ENCODE results near the gene ANO3. TPM values are rescaled to one million over a fixed set of nuclear protein-coding genes. Genes with fewer than 3 reads are reported as not detected.

Gene ANO3
- total and polyA plus RNA-seq, 2 donors from 2014 or later: 0.30 to 1.5 TPM

GRCh38 chr11:26420331-26420730 lies 88.4 kb downstream of the ANO3 start:
- Histone ChIP-seq H3K27me3 (ENCODE audit: control insufficient read depth, insufficient read depth, low read length) (no peaks in the 10 kb centered on the region), H3K9me3 (ENCODE audit: control insufficient read depth in 2 of 3, insufficient read depth in 1 of 3, low read length in 3 of 3) (no peaks in the 10 kb centered on the region), H3K9ac (ENCODE audit: low read length in 3 of 3) (no peak overlapping the region), H3K36me3 (ENCODE audit: control insufficient read depth in 2 of 3, insufficient read depth in 3 of 3, low read length in 3 of 3) (no peaks in the 10 kb centered on the region), H3K4me3 (ENCODE audit: low read length in 3 of 3) (no peak overlapping the region), H3K4me1 (ENCODE audit: control insufficient read depth in 2 of 3, insufficient read depth in 2 of 3, low read depth in 1 of 3, low read length in 3 of 3) (no peaks in the 10 kb centered on the region), H3K27ac (ENCODE audit: low read depth in 2 of 2, low read length in 2 of 2) (no peak overlapping the region)
- no peak for FAIRE-seq
- TF ChIP-seq CTCF (IDR thresholded peaks at IDR 0.05; ENCODE audit: borderline replicate concordance, extremely low read depth, insufficient read depth): no peak
- intact Hi-C loops (cut with DNase I): loop anchor here (10.0 kb wide), 1 partner anchor 486 kb away; no protein-coding TSS in a partner anchor
- no peak for DNase-seq

DNA sequence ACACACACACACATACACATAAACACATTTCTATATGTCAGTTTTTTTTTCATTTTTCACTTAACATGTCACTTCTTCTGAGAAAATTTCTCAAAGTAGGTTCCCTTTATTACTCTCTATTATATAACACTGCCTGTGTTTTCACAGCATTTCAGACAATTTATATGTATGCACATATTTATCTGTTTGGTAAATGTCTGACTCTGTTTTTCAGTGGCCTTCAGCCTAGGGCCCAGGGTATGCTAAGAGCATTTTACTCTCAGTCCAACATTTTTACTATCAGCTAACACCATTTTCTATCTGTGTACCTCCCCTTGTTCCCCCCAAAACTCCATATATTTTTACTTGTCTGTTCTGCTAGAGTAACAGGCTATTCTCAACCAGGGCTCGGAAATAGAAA lies 92.3 kb downstream of the ANO3 start:
- no peak for FAIRE-seq
- Histone ChIP-seq H3K36me3 (ENCODE audit: control insufficient read depth in 2 of 3, insufficient read depth in 3 of 3, low read length in 3 of 3) (no peaks in the 10 kb centered on the region), H3K27me3 (ENCODE audit: control insufficient read depth, insufficient read depth, low read length) (no peaks in the 10 kb centered on the region), H3K9me3 (ENCODE audit: control insufficient read depth in 2 of 3, insufficient read depth in 1 of 3, low read length in 3 of 3) (no peaks in the 10 kb centered on the region), H3K4me1 (ENCODE audit: control insufficient read depth in 2 of 3, insufficient read depth in 2 of 3, low read depth in 1 of 3, low read length in 3 of 3) (no peaks in the 10 kb centered on the region), H3K9ac (ENCODE audit: low read length in 3 of 3) (no peak overlapping the region), H3K27ac (ENCODE audit: low read depth in 2 of 2, low read length in 2 of 2) (no peak overlapping the region), H3K4me3 (ENCODE audit: low read length in 3 of 3) (no peak overlapping the region)
- intact Hi-C loops (cut with DNase I): loop anchor here (10.0 kb wide), 1 partner anchor 489 kb away; no protein-coding TSS in a partner anchor
- no peak for DNase-seq
- no peak for TF ChIP-seq CTCF (IDR thresholded peaks at IDR 0.05; ENCODE audit: borderline replicate concordance, extremely low read depth, insufficient read depth)

- Histone ChIP-seq H3K4me1 (ENCODE audit: control insufficient read depth in 2 of 3, insufficient read depth in 2 of 3, low read depth in 1 of 3, low read length in 3 of 3) (no peaks in the 10 kb centered on the region), H3K27ac (ENCODE audit: low read depth in 2 of 2, low read length in 2 of 2) (no peak overlapping the region), H3K9ac (ENCODE audit: low read length in 3 of 3) (no peak overlapping the region), H3K4me3 (ENCODE audit: low read length in 3 of 3) (no peak overlapping the region), H3K9me3 (ENCODE audit: control insufficient read depth in 2 of 3, insufficient read depth in 1 of 3, low read length in 3 of 3) (no peaks in the 10 kb centered on the region), H3K36me3 (ENCODE audit: control insufficient read depth in 2 of 3, insufficient read depth in 3 of 3, low read length in 3 of 3) (no peaks in the 10 kb centered on the region), H3K27me3 (ENCODE audit: control insufficient read depth, insufficient read depth, low read length) (no peaks in the 10 kb centered on the region)
- FAIRE-seq: no peak
- TF ChIP-seq CTCF (IDR thresholded peaks at IDR 0.05; ENCODE audit: borderline replicate concordance, extremely low read depth, insufficient read depth): no peak
- DNase-seq: no peak
- intact Hi-C loops (cut with DNase I): no loop called here
Observed at GRCh38 chr11:26439854-26440253, 107.9 kb downstream of the ANO3 start.

DNA sequence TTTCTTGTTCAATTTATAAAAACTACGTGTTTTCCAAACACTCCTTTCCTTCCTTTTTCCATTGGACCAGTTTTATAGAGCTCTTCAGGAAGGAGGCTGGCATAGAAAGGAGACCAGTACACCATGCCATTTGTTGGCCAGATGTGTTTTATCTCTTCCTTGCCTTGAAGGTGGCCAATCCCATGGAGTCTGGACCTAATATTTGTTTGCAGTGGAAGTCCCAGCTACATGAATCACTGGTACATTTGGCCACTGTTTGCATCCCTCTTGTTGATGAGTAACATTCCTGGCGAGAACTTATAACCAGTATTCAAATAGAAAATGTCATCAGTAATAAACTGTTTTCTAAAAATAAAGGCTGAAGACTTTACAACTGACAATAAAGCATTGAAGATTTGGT lies 110.2 kb downstream of the ANO3 start:
- no peak overlapping the region for H3K4me3 ChIP-seq (ENCODE audit: low read length in 3 of 3)
- no peaks in the 10 kb centered on the region for H3K9me3 ChIP-seq (ENCODE audit: control insufficient read depth in 2 of 3, insufficient read depth in 1 of 3, low read length in 3 of 3)
- intact Hi-C loops (cut with DNase I): no loop called here
- no peak for DNase-seq
- no peak for TF ChIP-seq CTCF (IDR thresholded peaks at IDR 0.05; ENCODE audit: borderline replicate concordance, extremely low read depth, insufficient read depth)
- FAIRE-seq: no peak
- no peaks in the 10 kb centered on the region for H3K36me3 ChIP-seq (ENCODE audit: control insufficient read depth in 2 of 3, insufficient read depth in 3 of 3, low read length in 3 of 3)
- H3K9ac ChIP-seq (ENCODE audit: low read length in 3 of 3): no peak overlapping the region
- H3K27me3 ChIP-seq (ENCODE audit: control insufficient read depth, insufficient read depth, low read length): no peaks in the 10 kb centered on the region
- no peaks in the 10 kb centered on the region for H3K4me1 ChIP-seq (ENCODE audit: control insufficient read depth in 2 of 3, insufficient read depth in 2 of 3, low read depth in 1 of 3, low read length in 3 of 3)
- H3K27ac ChIP-seq (ENCODE audit: low read depth in 2 of 2, low read length in 2 of 2): no peak overlapping the region
